H1 (cell line): ENCODE measurements around the gene EGR1. TPM values are rescaled to one million over a fixed set of nuclear protein-coding genes. Genes with fewer than 3 reads are reported as not detected.

Experiments
- CTCF ChIA-PET: fragments of 300-600 bp; sonication (Branson Sonifier 250); formaldehyde crosslinking; loops from one replicate; lab custom pipeline; 2021; ENCODE audit not compliant: partially characterized antibody; lab: Charles Lee
- POLR2A ChIA-PET: fragments of 300-600 bp; sonication (Branson Sonifier 250); formaldehyde crosslinking; loops from one replicate; lab custom pipeline; 2021; ENCODE audit warnings: inconsistent platforms; ENCODE audit not compliant: partially characterized antibody; lab: Charles Lee
- DNase-seq, 2 experiments: peaks; one replicate each; pipeline versions ENCODE4 v3.0.0 to v3.0.0-alpha.2; 2010 to 2022; ENCODE audit warnings: low spot score in 2 of 2, low read depth in 1 of 2, mixed read lengths in 1 of 2
- FAIRE-seq: peaks from 2 replicates; lab custom pipeline; 2011; peaks lifted over from hg19 to GRCh38; lab: Jason Lieb, UNC
- H2AFZ ChIP-seq: 2 replicates; pipeline ENCODE4 v1.8.1; 2012; ENCODE audit warnings: low read length, inconsistent platforms
- H2AK5ac ChIP-seq: 2 replicates; pipeline ENCODE4 v1.6.1; 2013; ENCODE audit warnings: low read depth, low read length
- H2BK120ac ChIP-seq: replicated peaks from 2 replicates; pipeline ENCODE3; 2013; ENCODE audit warnings: low read depth, low read length, inconsistent platforms
- H2BK12ac ChIP-seq: 2 replicates; pipeline ENCODE4 v1.6.1; 2013; ENCODE audit warnings: low read depth, low read length
- H2BK15ac ChIP-seq: 2 replicates; pipeline ENCODE4 v1.6.1; 2013; ENCODE audit warnings: low read length
- H2BK20ac ChIP-seq: 2 replicates; pipeline ENCODE4 v1.6.1; 2013; ENCODE audit warnings: low read length
- H2BK5ac ChIP-seq: 2 replicates; pipeline ENCODE4 v1.6.1; 2013; ENCODE audit warnings: low read depth, low read length
- H3K14ac ChIP-seq: 2 replicates; pipeline ENCODE4 v1.6.1; 2013; ENCODE audit warnings: inconsistent platforms; ENCODE audit not compliant: insufficient read length
- H3K18ac ChIP-seq: 2 replicates; pipeline ENCODE4 v1.6.1; 2013; ENCODE audit warnings: low read length; ENCODE audit errors: extremely low read depth
- H3K23ac ChIP-seq: 2 replicates; pipeline ENCODE4 v1.6.1; 2013; ENCODE audit warnings: inconsistent platforms; ENCODE audit not compliant: insufficient read length
- H3K23me2 ChIP-seq: 2 replicates; pipeline ENCODE4 v1.6.1; 2013; ENCODE audit warnings: low read depth, low read length
- H3K27ac ChIP-seq: 2 replicates; pipeline ENCODE4 v1.6.1; 2011; ENCODE audit warnings: low read depth, low read length, inconsistent platforms
- H3K27me3 ChIP-seq, 4 experiments: replicated peaks in 1 of 4; 1 replicate in 1 of 4; 2 replicates in 3 of 4; pipeline versions ENCODE4 v1.6.1 to v1.8.1; 2011 to 2013; ENCODE audit warnings: low read length in 3 of 4, mild to moderate bottlenecking in 3 of 4, inconsistent platforms in 2 of 4, mixed read lengths in 2 of 4, moderate library complexity in 1 of 4; ENCODE audit not compliant: control insufficient read depth in 3 of 4, insufficient read depth in 3 of 4; ENCODE audit errors: extremely low read depth in 1 of 4
- H3K36me3 ChIP-seq, 4 experiments: 2 replicates each; pipeline versions ENCODE4 v1.6.1 to v1.8.1; 2011 to 2013; ENCODE audit warnings: mild to moderate bottlenecking in 4 of 4, low read length in 3 of 4, moderate library complexity in 2 of 4, control low read depth in 1 of 4, inconsistent platforms in 1 of 4; ENCODE audit not compliant: insufficient read depth in 4 of 4, control insufficient read depth in 2 of 4
- H3K4ac ChIP-seq: replicated peaks from 2 replicates; pipeline ENCODE3; 2013; ENCODE audit warnings: low read length, low read depth, mixed read lengths, inconsistent platforms; ENCODE audit not compliant: insufficient read length
- H3K4me1 ChIP-seq, 4 experiments: replicated peaks in 1 of 4; 1 replicate in 1 of 4; 2 replicates in 3 of 4; pipeline versions ENCODE4 v1.6.1 to v1.8.1; 2011 to 2013; ENCODE audit warnings: low read length in 3 of 4, inconsistent platforms in 2 of 4, mixed read lengths in 1 of 4; ENCODE audit not compliant: insufficient read depth in 4 of 4, control insufficient read depth in 3 of 4
- H3K4me2 ChIP-seq, 2 experiments: 2 replicates each; pipeline versions ENCODE4 v1.6.1 to v1.8.1; 2011 to 2013; ENCODE audit warnings: low read depth in 2 of 2, low read length in 2 of 2, control low read depth in 1 of 2, inconsistent platforms in 1 of 2, mild to moderate bottlenecking in 1 of 2; ENCODE audit not compliant: insufficient read depth in 1 of 2
- H3K4me3 ChIP-seq, 4 experiments: fragments of 200-600, 300-600 bp in 1 of 4; sonication (generic), shearing (Covaris generic), sonication (Bioruptor Twin) in 1 of 4; 2 replicates each; pipeline versions ENCODE4 v1.5.1 to v1.8.1; 2011 to 2016; ENCODE audit warnings: low read length in 4 of 4, low read depth in 3 of 4, control low read depth in 2 of 4, inconsistent platforms in 2 of 4, mild to moderate bottlenecking in 2 of 4, mixed read lengths in 1 of 4, moderate library complexity in 1 of 4; ENCODE audit not compliant: insufficient read depth in 2 of 4; ENCODE audit errors: extremely low read depth in 1 of 4
- H3K56ac ChIP-seq: replicated peaks from 2 replicates; pipeline ENCODE3; 2013; ENCODE audit warnings: low read depth, mild to moderate bottlenecking, mixed read lengths, low read length, inconsistent platforms; ENCODE audit not compliant: insufficient read length
- H3K79me1 ChIP-seq: 2 replicates; pipeline ENCODE4 v1.6.1; 2013; ENCODE audit warnings: low read depth, low read length, control low read depth
- H3K79me2 ChIP-seq, 2 experiments: 2 replicates each; pipeline versions ENCODE4 v1.6.1 to v1.8.1; 2012 to 2013; ENCODE audit warnings: low read length in 2 of 2, mild to moderate bottlenecking in 2 of 2, inconsistent platforms in 1 of 2; ENCODE audit not compliant: insufficient read depth in 2 of 2, control insufficient read depth in 1 of 2
- H3K9ac ChIP-seq, 4 experiments: replicated peaks in 1 of 4; 1 replicate in 1 of 4; 2 replicates in 3 of 4; pipeline versions ENCODE4 v1.6.1 to v1.8.1; 2011 to 2013; ENCODE audit warnings: low read depth in 3 of 4, low read length in 3 of 4, control low read depth in 2 of 4, mild to moderate bottlenecking in 2 of 4, moderate library complexity in 2 of 4, inconsistent platforms in 1 of 4; ENCODE audit errors: extremely low read depth in 1 of 4
- H3K9me3 ChIP-seq, 2 experiments: 2 replicates each; pipeline versions ENCODE4 v1.6.1 to v1.8.1; 2012 to 2013; ENCODE audit warnings: mild to moderate bottlenecking in 2 of 2, moderate library complexity in 2 of 2, control low read depth in 1 of 2, inconsistent platforms in 1 of 2, low read depth in 1 of 2, low read length in 1 of 2, mixed read lengths in 1 of 2; ENCODE audit not compliant: insufficient read depth in 2 of 2
- H4K20me1 ChIP-seq, 2 experiments: replicated peaks in 1 of 2; 2 replicates each; pipeline versions ENCODE3 to v1.8.1; 2011 to 2013; ENCODE audit warnings: inconsistent platforms in 2 of 2, low read length in 2 of 2, mild to moderate bottlenecking in 1 of 2; ENCODE audit not compliant: insufficient read depth in 2 of 2, control insufficient read depth in 1 of 2
- H4K5ac ChIP-seq: 2 replicates; pipeline ENCODE4 v1.6.1; 2013; ENCODE audit warnings: low read length, low read depth, mixed read lengths, inconsistent platforms; ENCODE audit not compliant: insufficient read length
- H4K8ac ChIP-seq: 2 replicates; pipeline ENCODE4 v1.8.0; 2013; ENCODE audit warnings: mild to moderate bottlenecking, moderate library complexity, low read length, inconsistent platforms; ENCODE audit not compliant: insufficient read depth; ENCODE audit errors: extremely low read depth
- H4K91ac ChIP-seq: replicated peaks from 2 replicates; pipeline ENCODE3; 2013; ENCODE audit warnings: low read length, mixed read lengths, inconsistent platforms; ENCODE audit not compliant: insufficient read length
- BCL11A ChIP-seq, 2 experiments: IDR thresholded peaks; one replicate each; pipeline ENCODE4 v1.6.1; 2011; ENCODE audit warnings: low read depth in 2 of 2, low read length in 2 of 2, mild to moderate bottlenecking in 2 of 2
- CREB1 ChIP-seq: IDR thresholded peaks from 2 replicates; pipeline ENCODE4 v1.6.1; 2012; ENCODE audit warnings: inconsistent platforms
- EGR1 ChIP-seq: IDR thresholded peaks from 2 replicates; pipeline ENCODE4 v1.6.1; 2011; ENCODE audit warnings: low read depth, low read length, borderline replicate concordance
- GTF2F1 ChIP-seq: IDR thresholded peaks from 2 replicates; pipeline ENCODE4 v1.6.1; 2012; ENCODE audit warnings: low read depth, low read length, improper control_type of control experiment, borderline replicate concordance
- KDM4A ChIP-seq: IDR thresholded peaks from one replicate; pipeline ENCODE4 v1.7.1; 2012; ENCODE audit warnings: low read depth, mild to moderate bottlenecking, moderate library complexity, low read length, inconsistent platforms; ENCODE audit not compliant: severe bottlenecking
- PHF8 ChIP-seq: fragments of 200-600 bp; sonication (generic); conservative IDR thresholded peaks from 2 replicates; pipeline ENCODE4 v1.7.1; 2012; ENCODE audit warnings: low read depth, mild to moderate bottlenecking, inconsistent platforms, low read length, moderate library complexity
- POLR2AphosphoS5 ChIP-seq: IDR thresholded peaks from 2 replicates; pipeline ENCODE4 v1.6.1; 2011; ENCODE audit warnings: low read depth, low read length
- RNF2 ChIP-seq: fragments of 200-900, 300-1000 bp; sonication (generic); IDR thresholded peaks from 2 replicates; pipeline ENCODE4 v1.7.1; 2016; ENCODE audit warnings: borderline replicate concordance, low read depth, mild to moderate bottlenecking, antibody characterized with exemption, low read length; ENCODE audit not compliant: poor library complexity, severe bottlenecking; ENCODE audit errors: missing control alignments
- SRF ChIP-seq: IDR thresholded peaks from 2 replicates; pipeline ENCODE4 v1.6.1; 2011; ENCODE audit warnings: mild to moderate bottlenecking, low read depth, low read length, moderate library complexity
- WGBS, 2 experiments: shearing (Covaris generic) in 1 of 2; methylation state at CpG; one replicate each; pipeline versions ENCODE4 v1.1.6 to v1.1.7; 2013 to 2015; ENCODE audit warnings: low lambda C conversion rate in 2 of 2, mixed read lengths in 2 of 2, inconsistent platforms in 1 of 2, low coverage in 1 of 2, missing lambda C conversion rate in 1 of 2; ENCODE audit not compliant: insufficient replicate concordance in 2 of 2, insufficient coverage in 1 of 2, insufficient read length in 1 of 2; ENCODE audit errors: extremely low coverage in 1 of 2, missing lambda C conversion rate in 1 of 2; 5-methylcytosine and 5-hydroxymethylcytosine counted together
- polyA plus RNA-seq, 7 experiments: library from polyadenylated mRNA; depleted of rRNA in 3 of 7; stranded (reverse) in 5 of 7; unstranded in 2 of 7; fragments of >200 nt in 5 of 7; fragments of 200-250 nt in 2 of 7; gene quantifications; 1 replicate in 5 of 7; 2 replicates in 1 of 7; 4 replicates in 1 of 7; pipeline versions ENCODE4 v1.2.1 to v1.2.3, GENCODE V29; 2011 to 2013; ENCODE audit warnings: missing spikeins in 2 of 7, mixed read lengths in 2 of 7
- total RNA-seq: library from RNA; stranded (reverse); fragmentation: NEBNext Ultra II Directional; extraction: Animal tissue kit (Norgen Biotek cat#: 25700); gene quantifications from 2 replicates; pipeline ENCODE4 v1.2.1, GENCODE V29; 2021

Gene EGR1
- total and polyA plus RNA-seq, 2 of the 8 experiments (the other 6 are each of a cell fraction or from before 2014, with no cell fraction given) = 16.2 to 35.5 TPM

DNA sequence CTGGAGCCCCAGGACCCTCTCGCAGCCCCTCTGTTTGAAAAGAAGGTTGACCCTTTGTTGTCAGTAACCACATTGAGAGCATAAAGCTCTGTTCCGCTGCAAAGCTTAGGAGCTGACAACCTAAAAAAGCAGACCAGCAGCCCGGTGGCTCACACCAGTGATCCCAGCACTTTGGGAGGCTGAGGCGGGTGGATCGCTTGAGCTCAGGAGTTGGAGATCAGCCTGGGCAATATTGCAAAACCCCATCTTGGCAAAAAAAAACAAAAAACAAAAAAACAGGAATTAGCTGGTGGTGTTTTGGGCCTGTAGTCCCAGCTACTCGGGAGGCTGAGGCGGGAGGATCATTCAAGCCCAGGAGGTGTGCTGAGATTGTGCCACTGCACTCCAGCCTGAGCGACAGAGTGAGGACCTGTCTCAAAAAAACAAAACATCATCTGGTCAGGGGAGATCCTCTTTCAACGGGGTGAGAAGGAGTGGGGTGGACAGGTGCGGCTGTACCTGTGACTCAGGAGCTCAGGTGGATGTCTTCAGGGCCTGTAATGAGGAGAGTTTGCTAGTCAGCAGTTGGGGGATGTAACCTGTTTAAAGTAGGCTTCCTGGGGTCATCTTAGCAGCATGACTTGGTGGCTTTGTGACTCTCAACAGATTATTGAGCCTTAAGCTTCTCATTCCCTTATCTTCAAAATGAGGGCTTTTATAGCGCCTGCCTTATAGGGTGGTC is 27.1 kb upstream of the EGR1 start:
- no peak overlapping the region for H2BK12ac ChIP-seq
- no peak overlapping the region for H3K4ac ChIP-seq
- no peak overlapping the region for H3K18ac ChIP-seq
- H2AFZ ChIP-seq = 0 out of 2 replicates have a peak overlapping the region, but pooled peaks have one; percentile 16
- H3K56ac ChIP-seq = no peak overlapping the region
- peaks cover 3% of the 10 kb centered on the region in 2 experiments for H4K20me1 ChIP-seq
- CTCF ChIA-PET = interaction anchor here (0.7 to 3.2 kb wide), 9 partner anchors 8 to 328 kb away, joined by 3 to 34 read pairs (median 3); no protein-coding TSS in a partner anchor
- no peak for FAIRE-seq
- H3K23ac ChIP-seq = no peak overlapping the region
- POLR2A ChIA-PET = interaction anchor here (0.8 to 4.0 kb wide), 19 partner anchors 8 to 259 kb away, joined by 3 to 22 read pairs (median 5); partner anchors contain the start of genes BRD8, CDC25C, EGR1 and ETF1
- H2BK120ac ChIP-seq = no peak overlapping the region
- H4K91ac ChIP-seq = no peak overlapping the region
- H3K36me3 ChIP-seq = peaks cover 4 to 23% (median 12%) of the 10 kb centered on the region in 4 experiments; a peak in 7 of 8 replicates
- no peak for DNase-seq
- no peak overlapping the region for H3K27ac ChIP-seq
- H3K4me1 ChIP-seq = peaks cover 0 to 20% (median 14%) of the 10 kb centered on the region in 4 experiments; a peak in 6 of 7 replicates
- TF ChIP-seq KDM4A = no peak
- TF ChIP-seq BCL11A (IDR thresholded peaks at IDR 0.05; ENCODE audit: low read depth in 2 of 2, low read length in 2 of 2) = no peak
- no peak for TF ChIP-seq SRF
- no peak for TF ChIP-seq RNF2
- no peak for TF ChIP-seq POLR2AphosphoS5
- TF ChIP-seq PHF8 = no peak
- no peak for TF ChIP-seq EGR1
- TF ChIP-seq CREB1 = no peak
- TF ChIP-seq GTF2F1 = no peak
- H3K23me2 ChIP-seq = peaks cover 13% of the 10 kb centered on the region
- H3K9ac ChIP-seq = peak overlapping the region in 2 of 4 experiments; percentile 38 to 50; a peak in 2 of 7 replicates
- no peak overlapping the region for H4K5ac ChIP-seq
- H3K79me1 ChIP-seq = 0 out of 2 replicates have a peak, but pooled peaks cover 3% of the 10 kb centered on the region
- H3K4me3 ChIP-seq = peak overlapping the region; percentile 74 to 98 (median 84); a peak in 7 of 8 replicates
- H2AK5ac ChIP-seq = no peak overlapping the region
- H4K8ac ChIP-seq = no peak overlapping the region
- H3K14ac ChIP-seq = no peak overlapping the region
- no peak overlapping the region for H2BK15ac ChIP-seq
- H2BK5ac ChIP-seq = no peak overlapping the region
- no peak overlapping the region for H2BK20ac ChIP-seq
- H3K79me2 ChIP-seq = no peaks in the 10 kb centered on the region
- no peaks in the 10 kb centered on the region for H3K27me3 ChIP-seq
- 74% methylated on average over 11 of the region's 11 CpGs; no CpG with 5 or more reads in 1 of the 2 experiments for WGBS, 2 experiments
- H3K9me3 ChIP-seq = no peaks in the 10 kb centered on the region
- H3K4me2 ChIP-seq = peak overlapping the region; percentile 97 to 99
